GM21619 (cell line): Measurements from ENCODE around the gene PCK1.

Experiments used
- ATAC-seq: cut with Tn5 transposase; IDR thresholded peaks from one replicate; pipeline ENCODE4 v1.9.1; 2021; ENCODE audit not compliant: unreplicated experiment

PCK1 gene

GRCh38 chr20:57536120-57536708, 24.7 kb upstream of the PCK1 start:
- ATAC-seq, result no peak

GRCh38 chr20:57536771-57537724, 23.9 kb upstream of the PCK1 start:
- ATAC-seq, result no peak

GRCh38 chr20:57537822-57538221, 23.1 kb upstream of the PCK1 start:
- no peak for ATAC-seq

- ATAC-seq, result no peak
Measured at GRCh38 chr20:57539889-57540288, 21.0 kb upstream of the PCK1 start.

- ATAC-seq, result no peak
Measured at GRCh38 chr20:57540890-57541580, 19.9 kb upstream of the PCK1 start.

- no peak for ATAC-seq
Measured at GRCh38 chr20:57543754-57544153, 17.2 kb upstream of the PCK1 start.

- ATAC-seq, result no peak
Measured at GRCh38 chr20:57544838-57545564, 15.9 kb upstream of the PCK1 start.

GRCh38 chr20:57545927-57546662, 14.8 kb upstream of the PCK1 start:
- ATAC-seq, result no peak

GRCh38 chr20:57546956-57547649, 13.8 kb upstream of the PCK1 start:
- no peak for ATAC-seq

- ATAC-seq, result no peak
Measured at GRCh38 chr20:57548177-57549058, 12.5 kb upstream of the PCK1 start.

GRCh38 chr20:57552471-57552870, 8.4 kb upstream of the PCK1 start:
- no peak for ATAC-seq

GRCh38 chr20:57553376-57554018, 7.4 kb upstream of the PCK1 start:
- no peak for ATAC-seq

- ATAC-seq, result no peak
Measured at GRCh38 chr20:57555457-57556184, 5.3 kb upstream of the PCK1 start.

- no peak for ATAC-seq
Measured at GRCh38 chr20:57556980-57557274, 4.0 kb upstream of the PCK1 start.

GRCh38 chr20:57557926-57558613, 2.8 kb upstream of the PCK1 start:
- no peak for ATAC-seq

- no peak for ATAC-seq
Measured at GRCh38 chr20:57558614-57559288, 2.2 kb upstream of the PCK1 start.

GRCh38 chr20:57559289-57559634, 1.6 kb upstream of the PCK1 start:
- no peak for ATAC-seq
